Astrocyte (in vitro differentiated cells and primary cell): ENCODE results near the gene SCN1A. TPM values are rescaled to one million over a fixed set of nuclear protein-coding genes. Genes with fewer than 3 reads are reported as not detected.
A peak's percentile ranks its signal among the peaks of the same experiment; 100 is the strongest.

ENCODE experiments used
- DNase-seq: peaks from one replicate; pipeline ENCODE4 v3.0.0-alpha.2; 2010; ENCODE audit warnings: low read depth
- FAIRE-seq: peaks from 2 replicates; lab custom pipeline; 2011; peaks lifted over from hg19 to GRCh38; lab: Jason Lieb, UNC
- H2AFZ ChIP-seq: 2 replicates; pipeline ENCODE4 v1.6.0; 2012; ENCODE audit warnings: low read depth, low read length, inconsistent platforms
- H3K27ac ChIP-seq: 2 replicates; pipeline ENCODE4 v1.5.1; 2011; ENCODE audit warnings: low read depth, low read length, inconsistent platforms
- H3K27me3 ChIP-seq: 2 replicates; pipeline ENCODE4 v1.6.0; 2011; ENCODE audit warnings: low read length, inconsistent platforms; ENCODE audit not compliant: insufficient read depth
- H3K36me3 ChIP-seq: 2 replicates; pipeline ENCODE4 v1.5.1; 2011; ENCODE audit warnings: low read length, inconsistent platforms; ENCODE audit not compliant: insufficient read depth
- H3K4me1 ChIP-seq: 2 replicates; pipeline ENCODE4 v1.5.1; 2011; ENCODE audit warnings: low read length, inconsistent platforms; ENCODE audit not compliant: insufficient read depth
- H3K4me2 ChIP-seq: 2 replicates; pipeline ENCODE4 v1.6.0; 2012; ENCODE audit warnings: low read length, inconsistent platforms
- H3K4me3 ChIP-seq: 2 replicates; pipeline ENCODE4 v1.5.1; 2011; ENCODE audit warnings: low read depth, mild to moderate bottlenecking, low read length, inconsistent platforms; ENCODE audit not compliant: insufficient read depth
- H3K79me2 ChIP-seq: 2 replicates; pipeline ENCODE4 v1.6.0; 2012; ENCODE audit warnings: mild to moderate bottlenecking, low read length, inconsistent platforms; ENCODE audit not compliant: insufficient read depth
- H3K9ac ChIP-seq: 2 replicates; pipeline ENCODE4 v1.6.0; 2012; ENCODE audit warnings: mild to moderate bottlenecking, low read length, inconsistent platforms
- H3K9me3 ChIP-seq: 2 replicates; pipeline ENCODE4 v1.5.1; 2012; ENCODE audit warnings: low read depth, mild to moderate bottlenecking, low read length, inconsistent platforms; ENCODE audit not compliant: insufficient read depth
- H4K20me1 ChIP-seq: 2 replicates; pipeline ENCODE4 v1.6.0; 2012; ENCODE audit warnings: low read length, inconsistent platforms; ENCODE audit not compliant: insufficient read depth
- H3K27ac Mint-ChIP-seq: one replicate; pipeline ENCODE4 v1.8.0; 2021; ENCODE audit warnings: mild to moderate bottlenecking, mixed read lengths; ENCODE audit not compliant: unreplicated experiment
- H3K27me3 Mint-ChIP-seq: one replicate; pipeline ENCODE4 v1.8.0; 2021; ENCODE audit warnings: low read depth, mixed read lengths; ENCODE audit not compliant: unreplicated experiment
- H3K36me3 Mint-ChIP-seq: one replicate; pipeline ENCODE4 v1.8.0; 2021; ENCODE audit warnings: low read depth, mixed read lengths; ENCODE audit not compliant: unreplicated experiment
- H3K4me1 Mint-ChIP-seq: one replicate; pipeline ENCODE4 v1.8.0; 2021; ENCODE audit warnings: low read depth, mixed read lengths; ENCODE audit not compliant: unreplicated experiment
- H3K4me3 Mint-ChIP-seq: one replicate; pipeline ENCODE4 v1.8.0; 2021; ENCODE audit warnings: mild to moderate bottlenecking, moderate library complexity, mixed read lengths; ENCODE audit not compliant: unreplicated experiment
- H3K9me3 Mint-ChIP-seq: one replicate; pipeline ENCODE4 v1.8.0; 2021; ENCODE audit warnings: mild to moderate bottlenecking, mixed read lengths; ENCODE audit not compliant: unreplicated experiment
- EZH2 ChIP-seq: IDR thresholded peaks from 2 replicates; pipeline ENCODE4 v1.6.1; 2012; ENCODE audit warnings: mild to moderate bottlenecking, low read length, inconsistent platforms; ENCODE audit not compliant: insufficient read depth
- total RNA-seq: library from RNA; stranded (reverse); gene quantifications from 2 replicates; pipeline ENCODE4 v1.2.1, GENCODE V29; 2021
- TF ChIP-seq, protein P1 (sequence below): IDR thresholded peaks from 2 replicates; pipeline ENCODE4 v1.5.1; 2011; ENCODE audit warnings: low read depth, mild to moderate bottlenecking, inconsistent platforms, low read length, moderate library complexity; ENCODE audit not compliant: insufficient read depth

The SCN1A gene
- total RNA-seq, 1 donor from 2014 or later, result not detected

GRCh38 chr2:166070231-166070630, 57.6 kb downstream of the SCN1A start:
- Histone ChIP-seq H3K36me3 (no peaks in the 10 kb centered on the region), H3K27me3 (no peaks in the 10 kb centered on the region), H3K79me2 (no peaks in the 10 kb centered on the region), H3K27ac (no peak overlapping the region), H3K9me3 (no peaks in the 10 kb centered on the region), H4K20me1 (no peaks in the 10 kb centered on the region), H3K4me2 (no peak overlapping the region), H3K4me1 (no peaks in the 10 kb centered on the region), H2AFZ (no peak overlapping the region), H3K9ac (no peak overlapping the region), H3K4me3 (no peak overlapping the region)
- Mint-ChIP-seq H3K36me3 (no peaks in the 10 kb centered on the region), H3K27ac (no peak overlapping the region), H3K4me3 (no peak overlapping the region), H3K4me1 (no peaks in the 10 kb centered on the region), H3K27me3 (no peaks in the 10 kb centered on the region), H3K9me3 (no peaks in the 10 kb centered on the region)
- TF ChIP-seq EZH2, result no peak
- TF ChIP-seq, protein P1, sequence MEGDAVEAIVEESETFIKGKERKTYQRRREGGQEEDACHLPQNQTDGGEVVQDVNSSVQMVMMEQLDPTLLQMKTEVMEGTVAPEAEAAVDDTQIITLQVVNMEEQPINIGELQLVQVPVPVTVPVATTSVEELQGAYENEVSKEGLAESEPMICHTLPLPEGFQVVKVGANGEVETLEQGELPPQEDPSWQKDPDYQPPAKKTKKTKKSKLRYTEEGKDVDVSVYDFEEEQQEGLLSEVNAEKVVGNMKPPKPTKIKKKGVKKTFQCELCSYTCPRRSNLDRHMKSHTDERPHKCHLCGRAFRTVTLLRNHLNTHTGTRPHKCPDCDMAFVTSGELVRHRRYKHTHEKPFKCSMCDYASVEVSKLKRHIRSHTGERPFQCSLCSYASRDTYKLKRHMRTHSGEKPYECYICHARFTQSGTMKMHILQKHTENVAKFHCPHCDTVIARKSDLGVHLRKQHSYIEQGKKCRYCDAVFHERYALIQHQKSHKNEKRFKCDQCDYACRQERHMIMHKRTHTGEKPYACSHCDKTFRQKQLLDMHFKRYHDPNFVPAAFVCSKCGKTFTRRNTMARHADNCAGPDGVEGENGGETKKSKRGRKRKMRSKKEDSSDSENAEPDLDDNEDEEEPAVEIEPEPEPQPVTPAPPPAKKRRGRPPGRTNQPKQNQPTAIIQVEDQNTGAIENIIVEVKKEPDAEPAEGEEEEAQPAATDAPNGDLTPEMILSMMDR, result no peak
- FAIRE-seq, result no peak
- no peak for DNase-seq

DNA sequence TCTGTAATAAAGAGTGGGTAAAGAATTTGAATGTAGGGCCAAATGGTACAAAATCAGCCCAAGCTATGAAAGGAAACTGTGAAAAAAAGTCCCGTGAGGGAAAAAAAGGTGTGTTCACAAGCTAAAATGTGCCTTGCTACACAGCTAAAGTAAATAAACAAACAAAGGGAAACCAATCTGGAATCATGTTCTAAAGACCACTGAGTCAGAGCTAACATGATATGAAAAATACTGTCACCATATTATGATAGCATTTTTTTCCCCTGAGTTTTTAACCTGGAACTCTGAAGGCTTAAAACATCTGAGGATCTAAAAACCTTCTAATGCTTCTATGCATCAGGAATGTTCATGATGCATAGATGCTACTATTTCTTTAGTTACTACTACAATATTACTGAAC, 58.8 kb downstream of the SCN1A start:
- H3K4me2 ChIP-seq, result peak overlapping the region; percentile 17
- no peak overlapping the region for H2AFZ ChIP-seq
- no peaks in the 10 kb centered on the region for H3K36me3 ChIP-seq
- H4K20me1 ChIP-seq, result no peaks in the 10 kb centered on the region
- FAIRE-seq (peak; percentile 58), DNase-seq (peak; percentile 8)
- no peaks in the 10 kb centered on the region for H3K4me1 ChIP-seq
- H3K4me3 Mint-ChIP-seq, result no peak overlapping the region
- H3K27me3 ChIP-seq, result no peaks in the 10 kb centered on the region
- H3K79me2 ChIP-seq, result no peaks in the 10 kb centered on the region
- H3K27ac Mint-ChIP-seq, result no peak overlapping the region
- H3K4me3 ChIP-seq, result no peak overlapping the region
- H3K9me3 ChIP-seq, result no peaks in the 10 kb centered on the region
- TF ChIP-seq, protein P1, result no peak
- no peak for TF ChIP-seq EZH2
- no peak overlapping the region for H3K27ac ChIP-seq
- no peak overlapping the region for H3K9ac ChIP-seq
- no peaks in the 10 kb centered on the region for H3K27me3 Mint-ChIP-seq
- no peaks in the 10 kb centered on the region for H3K4me1 Mint-ChIP-seq
- no peaks in the 10 kb centered on the region for H3K36me3 Mint-ChIP-seq
- no peaks in the 10 kb centered on the region for H3K9me3 Mint-ChIP-seq

- DNase-seq (no peak), FAIRE-seq (no peak)
- Histone ChIP-seq H3K4me2 (no peak overlapping the region), H3K27ac (no peak overlapping the region), H3K36me3 (no peaks in the 10 kb centered on the region), H3K9ac (no peak overlapping the region), H2AFZ (no peak overlapping the region), H4K20me1 (no peaks in the 10 kb centered on the region), H3K4me3 (no peak overlapping the region), H3K79me2 (no peaks in the 10 kb centered on the region), H3K4me1 (no peaks in the 10 kb centered on the region), H3K9me3 (no peaks in the 10 kb centered on the region), H3K27me3 (no peaks in the 10 kb centered on the region)
- Mint-ChIP-seq H3K27ac (no peak overlapping the region), H3K36me3 (no peaks in the 10 kb centered on the region), H3K27me3 (no peaks in the 10 kb centered on the region), H3K4me1 (no peaks in the 10 kb centered on the region), H3K4me3 (no peak overlapping the region), H3K9me3 (no peaks in the 10 kb centered on the region)
- no peak for TF ChIP-seq EZH2
- TF ChIP-seq, protein P1, result no peak
These were observed 60.6 kb downstream of the SCN1A start for GRCh38 chr2:166067229-166067628.
